Islet precursor cell (in vitro differentiated cells): ENCODE data around the gene SNX13.

Experiments used
- DNase-seq: peaks from one replicate; pipeline ENCODE4 v3.0.0-alpha.2; 2018

Gene SNX13, protein sequence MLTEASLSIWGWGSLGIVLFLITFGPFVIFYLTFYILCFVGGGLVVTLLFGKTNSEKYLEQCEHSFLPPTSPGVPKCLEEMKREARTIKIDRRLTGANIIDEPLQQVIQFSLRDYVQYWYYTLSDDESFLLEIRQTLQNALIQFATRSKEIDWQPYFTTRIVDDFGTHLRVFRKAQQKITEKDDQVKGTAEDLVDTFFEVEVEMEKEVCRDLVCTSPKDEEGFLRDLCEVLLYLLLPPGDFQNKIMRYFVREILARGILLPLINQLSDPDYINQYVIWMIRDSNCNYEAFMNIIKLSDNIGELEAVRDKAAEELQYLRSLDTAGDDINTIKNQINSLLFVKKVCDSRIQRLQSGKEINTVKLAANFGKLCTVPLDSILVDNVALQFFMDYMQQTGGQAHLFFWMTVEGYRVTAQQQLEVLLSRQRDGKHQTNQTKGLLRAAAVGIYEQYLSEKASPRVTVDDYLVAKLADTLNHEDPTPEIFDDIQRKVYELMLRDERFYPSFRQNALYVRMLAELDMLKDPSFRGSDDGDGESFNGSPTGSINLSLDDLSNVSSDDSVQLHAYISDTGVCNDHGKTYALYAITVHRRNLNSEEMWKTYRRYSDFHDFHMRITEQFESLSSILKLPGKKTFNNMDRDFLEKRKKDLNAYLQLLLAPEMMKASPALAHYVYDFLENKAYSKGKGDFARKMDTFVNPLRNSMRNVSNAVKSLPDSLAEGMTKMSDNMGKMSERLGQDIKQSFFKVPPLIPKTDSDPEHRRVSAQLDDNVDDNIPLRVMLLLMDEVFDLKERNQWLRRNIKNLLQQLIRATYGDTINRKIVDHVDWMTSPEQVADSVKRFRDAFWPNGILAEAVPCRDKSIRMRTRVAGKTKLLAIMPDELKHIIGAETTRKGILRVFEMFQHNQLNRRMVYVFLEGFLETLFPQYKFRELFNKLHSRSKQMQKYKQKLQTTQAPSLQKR

DNA sequence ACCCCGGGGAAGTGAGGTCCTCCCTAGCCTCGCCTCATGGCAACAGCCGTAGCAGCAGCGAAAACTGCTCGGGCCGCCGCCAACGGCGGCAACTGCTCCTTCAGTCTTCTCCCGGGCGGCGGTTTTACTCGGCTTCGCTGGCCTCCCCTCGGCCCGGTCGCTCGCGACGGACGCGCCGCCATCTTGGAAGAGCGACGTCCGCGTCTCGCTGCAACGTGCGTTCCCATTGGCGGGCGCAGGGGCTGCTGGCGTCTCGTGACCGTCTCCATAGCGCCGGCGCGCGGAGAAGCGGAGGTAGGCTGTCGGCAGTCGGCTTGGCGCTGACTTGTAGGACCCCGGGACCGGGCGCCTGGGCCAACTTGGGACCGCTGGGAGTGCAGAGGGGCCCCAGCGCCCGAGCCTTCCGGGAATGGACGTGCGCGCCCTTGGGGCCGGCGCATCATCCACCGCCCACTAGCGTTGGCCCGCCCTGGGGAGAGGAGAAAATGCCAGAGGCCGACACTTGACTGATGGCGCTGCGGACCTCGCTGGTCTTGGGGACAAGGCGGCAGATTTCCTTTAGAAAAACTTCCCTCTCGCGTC lies at the start of gene SNX13:
SNX13 (minus strand) TSS at position 193 of the 582 bp plus-strand sequence. CDS start 199 bp downstream, outside the sequence.
- DNase-seq, result peak; percentile 97

DNA sequence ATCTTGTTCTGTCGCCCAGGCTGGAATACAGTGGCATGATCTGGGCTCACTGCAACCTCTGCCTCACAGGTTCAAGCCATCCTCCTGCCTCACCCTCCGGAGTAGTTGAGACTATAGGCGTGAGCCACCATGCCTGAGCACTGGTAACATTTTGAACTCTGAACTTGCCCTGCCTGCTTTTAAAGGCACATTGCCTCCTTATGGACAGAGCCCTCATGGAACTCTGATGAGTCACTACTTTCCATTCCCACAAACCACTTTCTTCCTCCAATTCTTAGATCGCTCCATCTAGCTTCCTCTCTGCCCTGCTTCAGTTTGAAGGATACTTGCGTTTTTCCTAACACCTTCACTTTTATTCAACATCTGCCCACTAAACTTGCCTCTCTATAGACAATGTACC lies 49.3 kb upstream of the SNX13 start:
- DNase-seq, result peak; percentile 58

DNA sequence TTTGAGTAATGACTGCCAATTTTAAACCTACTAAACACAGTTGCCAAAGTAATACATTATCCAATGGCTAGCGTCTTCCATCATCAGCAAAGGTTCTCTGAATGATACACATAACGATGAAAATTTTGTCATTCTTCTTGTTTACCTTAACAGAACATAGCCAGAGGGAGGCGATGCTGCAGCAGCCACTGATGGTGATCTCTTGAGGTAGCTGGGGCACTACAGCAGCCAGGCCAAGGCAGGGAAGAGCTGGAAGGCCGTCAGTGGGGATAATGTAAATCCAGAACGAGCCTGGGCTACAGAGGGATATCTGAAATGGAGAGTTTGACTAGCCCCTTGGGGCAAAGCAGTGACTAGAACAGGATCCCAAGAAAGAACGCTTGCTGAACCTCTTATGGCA lies 48.6 kb upstream of the SNX13 start:
- DNase-seq, result no peak

DNA sequence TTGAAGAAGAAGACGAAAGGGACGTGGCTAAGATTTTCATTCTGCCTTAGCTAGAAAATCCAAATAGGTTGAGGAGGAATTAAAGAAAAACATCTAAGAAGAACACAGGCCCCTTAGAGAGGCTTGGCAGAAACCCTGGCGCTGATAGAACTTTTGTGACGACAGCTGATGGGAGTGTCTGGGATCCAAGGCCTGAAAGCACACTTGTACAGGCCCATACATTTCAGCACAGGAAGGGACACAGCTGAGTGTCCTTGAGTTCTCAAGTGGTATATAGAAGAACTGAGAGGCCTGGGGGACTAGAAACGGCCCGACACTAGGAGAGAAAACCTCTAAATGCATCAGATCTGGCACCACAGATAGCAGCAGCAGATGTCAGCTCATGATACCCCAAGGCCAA lies 47.8 kb upstream of the SNX13 start:
- DNase-seq, result no peak

DNA sequence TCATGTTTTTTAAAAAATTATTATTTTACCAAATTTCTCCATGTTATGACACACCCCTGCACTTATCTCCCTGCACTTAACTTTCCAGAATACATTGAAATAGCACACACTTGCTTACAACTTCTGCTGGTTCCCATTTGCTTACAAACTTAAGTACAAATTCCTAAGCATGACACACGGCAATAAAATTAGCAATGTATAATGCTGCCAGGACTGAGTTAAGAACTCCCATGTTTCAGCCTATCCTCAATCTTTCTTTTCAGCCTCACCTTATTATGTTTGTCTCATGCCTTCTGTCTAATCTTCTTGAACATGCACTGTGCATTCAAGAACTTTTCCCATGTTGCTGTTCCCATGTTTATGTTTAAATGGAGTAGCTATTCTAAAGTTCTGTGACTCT lies 46.6 kb upstream of the SNX13 start:
- DNase-seq, result no peak

DNA sequence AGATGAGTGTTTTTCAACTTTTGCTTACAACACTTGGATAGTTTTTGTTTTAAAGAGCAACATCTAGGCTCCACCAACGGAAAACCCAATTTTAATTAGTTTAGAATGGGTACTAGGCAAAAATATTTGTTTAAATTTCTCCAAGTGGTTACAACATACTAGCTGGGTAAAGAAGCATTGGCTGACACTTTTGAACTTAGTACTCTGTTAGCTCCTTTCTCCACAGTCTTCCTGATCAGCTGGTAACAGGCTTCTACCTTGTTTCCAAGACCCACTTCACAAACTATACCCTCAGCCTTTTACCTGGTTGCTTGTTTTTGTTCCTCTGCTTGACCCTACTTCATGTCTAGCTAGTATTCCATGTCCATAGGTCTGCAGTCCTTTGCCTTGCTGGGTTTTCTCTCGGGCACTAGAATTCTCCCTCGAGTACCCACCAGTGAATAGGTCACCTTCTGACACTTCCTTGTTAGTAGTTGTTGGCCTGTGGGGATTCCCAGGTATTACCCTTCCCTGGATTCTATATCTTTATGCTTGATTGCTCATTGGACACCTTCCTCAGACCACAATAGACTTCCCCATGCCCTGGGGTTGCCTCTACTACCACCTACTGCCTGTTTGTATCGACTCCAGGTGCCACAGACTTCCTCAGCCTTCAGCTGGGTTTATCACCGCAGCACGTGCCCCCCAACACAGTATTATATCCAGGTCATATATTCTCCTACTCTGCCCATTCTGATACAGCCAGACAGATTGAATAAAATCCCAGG lies 45.4 kb upstream of the SNX13 start:
- DNase-seq, result no peak

DNA sequence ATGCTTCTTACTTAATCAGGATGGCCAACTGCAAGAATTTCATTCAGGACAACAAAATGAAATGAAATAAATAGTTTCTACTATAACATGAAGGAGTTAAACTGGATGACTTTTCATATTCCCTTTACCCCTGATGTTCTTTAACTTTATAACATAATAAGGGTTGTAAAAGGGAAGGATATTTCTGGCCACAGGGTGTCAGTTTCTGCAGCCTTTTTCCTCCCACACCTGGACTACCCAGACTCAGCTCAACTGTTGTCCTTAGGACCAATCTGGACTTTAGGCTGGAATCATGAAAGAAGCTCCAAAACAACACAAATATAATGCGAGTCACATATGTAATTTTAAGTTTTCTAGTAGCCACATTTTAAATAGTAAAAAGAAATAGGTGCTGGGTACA lies 44.0 kb upstream of the SNX13 start:
- DNase-seq, result no peak

DNA sequence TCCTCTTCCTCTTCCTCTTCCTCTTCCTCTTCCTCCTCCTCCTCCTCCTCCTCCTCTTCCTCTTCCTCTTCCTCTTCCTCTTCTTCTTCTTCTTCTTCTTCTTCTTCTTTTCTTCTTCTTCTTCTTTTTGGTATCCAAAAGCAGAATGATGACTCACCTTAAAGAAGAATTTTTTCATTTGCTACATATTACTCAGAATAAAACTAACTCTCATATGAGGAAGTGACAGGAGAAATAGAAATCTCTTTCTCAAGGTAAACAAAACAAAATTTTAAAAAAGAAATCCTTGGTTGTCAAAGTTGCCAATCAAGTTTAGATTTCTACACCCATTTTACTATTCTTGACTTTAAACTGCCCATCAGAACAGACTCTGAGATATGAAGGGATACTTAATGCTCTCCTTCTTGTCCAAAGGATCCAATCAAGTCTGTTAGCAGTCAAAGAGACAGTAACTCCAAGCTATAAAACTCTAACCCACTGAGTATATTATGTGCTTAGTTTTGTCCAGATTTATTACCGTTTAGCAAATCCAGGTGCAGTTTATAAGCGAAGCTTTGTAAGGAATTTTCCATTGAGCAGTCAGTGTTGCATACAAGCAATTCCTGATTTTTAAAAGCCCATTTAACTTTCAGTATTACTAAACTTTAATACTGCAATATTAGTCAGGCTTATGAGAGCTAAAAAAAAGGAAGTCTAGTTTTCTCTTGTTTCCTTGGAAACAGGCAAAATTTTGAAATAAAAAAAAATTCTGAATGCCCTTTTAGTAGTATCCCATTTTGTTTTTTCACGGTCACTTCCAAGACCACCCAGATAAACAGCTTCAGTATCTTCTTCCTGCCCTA lies 43.1 kb upstream of the SNX13 start:
- no peak for DNase-seq

DNA sequence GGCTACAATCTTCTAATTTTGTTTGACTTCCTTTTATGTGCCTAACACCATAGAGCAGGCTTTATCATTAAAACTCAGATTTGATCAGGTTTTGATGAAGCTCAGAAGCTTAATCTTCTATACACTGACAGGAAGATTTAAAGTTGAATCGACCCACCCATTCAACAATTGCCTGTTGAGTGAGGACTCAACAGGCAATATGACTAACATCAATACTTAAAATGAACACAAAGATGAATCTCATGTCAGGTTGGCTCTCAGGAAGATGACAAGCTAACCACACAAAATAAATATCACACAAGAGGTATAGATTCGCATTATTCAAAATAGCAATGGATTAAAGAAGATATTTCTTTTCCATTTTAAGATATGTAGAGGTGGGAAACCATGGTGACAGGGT lies 36.7 kb upstream of the SNX13 start:
- DNase-seq, result no peak

DNA sequence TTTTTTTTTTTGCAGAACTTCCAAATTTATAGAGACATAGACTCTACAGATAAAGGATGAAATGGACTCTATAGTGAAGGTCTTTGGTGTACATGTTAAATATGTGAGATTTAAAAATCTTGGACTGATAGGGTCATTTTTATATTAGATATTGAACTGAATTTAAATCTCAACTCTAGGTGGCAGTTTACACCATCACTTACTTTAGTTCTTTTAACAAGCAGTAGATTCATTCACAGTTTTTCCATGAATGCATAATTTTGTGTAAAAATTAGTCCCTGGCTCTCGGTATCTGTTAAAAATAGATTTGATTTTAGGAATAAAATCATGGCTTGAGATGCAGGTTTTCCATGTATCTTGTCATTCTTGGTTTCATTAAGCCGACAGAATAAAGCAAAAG lies 31.1 kb upstream of the SNX13 start:
- no peak for DNase-seq

DNA sequence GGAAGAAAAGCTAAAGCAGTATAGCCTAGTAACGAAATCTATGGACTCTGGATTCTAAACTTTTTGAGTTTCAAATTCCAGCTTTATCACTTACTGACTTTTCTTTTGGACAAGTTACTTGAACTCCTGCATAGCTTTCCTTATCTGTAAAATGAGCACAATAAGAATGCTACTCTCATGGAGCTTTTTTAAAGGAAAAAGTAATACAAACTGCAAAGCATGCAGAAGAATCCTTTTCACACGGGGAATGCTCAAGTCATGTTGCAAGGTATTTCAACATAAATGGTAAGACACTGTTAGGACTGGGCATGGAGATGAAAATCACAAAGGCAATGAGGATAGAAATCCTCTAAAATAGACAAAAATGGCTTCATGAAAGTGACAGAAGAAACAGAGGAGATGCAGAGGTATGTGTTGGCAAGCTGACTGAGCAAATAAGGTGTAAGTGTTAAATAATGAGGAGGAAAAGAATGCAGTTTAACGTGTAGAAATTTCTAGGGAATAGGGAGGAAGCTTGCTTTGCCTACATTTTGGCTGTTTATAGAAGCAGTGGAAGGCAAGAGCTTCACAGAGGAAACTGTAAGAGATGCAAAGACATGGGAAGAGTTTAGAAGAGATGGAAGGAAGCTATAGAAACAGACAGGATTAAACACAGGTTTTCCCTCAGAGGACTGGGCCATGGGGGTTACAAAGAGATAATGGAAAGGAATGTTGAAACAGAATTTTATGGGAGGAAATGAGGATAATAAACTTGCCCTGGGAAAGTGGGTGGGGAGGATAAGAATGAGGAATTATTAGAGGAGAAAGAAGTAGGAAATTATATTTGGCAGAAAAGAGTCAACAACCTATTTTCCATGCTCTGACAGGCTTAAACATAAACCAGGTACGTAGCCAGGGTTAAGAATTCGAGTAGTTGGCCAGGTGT lies 28.8 kb upstream of the SNX13 start:
- no peak for DNase-seq

DNA sequence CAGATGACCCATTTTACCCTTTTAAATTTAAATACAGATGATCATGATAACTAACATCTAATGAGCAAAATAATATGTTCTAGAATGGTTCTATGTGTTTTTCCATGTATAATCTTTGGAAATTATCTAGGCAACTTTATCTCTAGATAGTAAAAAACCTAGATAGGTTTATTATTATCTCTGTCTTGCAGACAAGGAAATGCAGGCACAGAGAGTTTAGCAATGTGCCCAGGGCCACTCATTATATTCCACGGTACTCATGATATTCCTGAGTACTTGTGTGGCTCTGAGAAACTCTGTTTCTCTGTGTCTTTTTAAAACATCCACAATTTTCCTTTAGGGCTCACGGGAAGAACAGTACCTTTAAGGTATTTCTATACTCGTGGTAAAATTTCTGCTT lies 26.4 kb upstream of the SNX13 start:
- DNase-seq, result no peak

DNA sequence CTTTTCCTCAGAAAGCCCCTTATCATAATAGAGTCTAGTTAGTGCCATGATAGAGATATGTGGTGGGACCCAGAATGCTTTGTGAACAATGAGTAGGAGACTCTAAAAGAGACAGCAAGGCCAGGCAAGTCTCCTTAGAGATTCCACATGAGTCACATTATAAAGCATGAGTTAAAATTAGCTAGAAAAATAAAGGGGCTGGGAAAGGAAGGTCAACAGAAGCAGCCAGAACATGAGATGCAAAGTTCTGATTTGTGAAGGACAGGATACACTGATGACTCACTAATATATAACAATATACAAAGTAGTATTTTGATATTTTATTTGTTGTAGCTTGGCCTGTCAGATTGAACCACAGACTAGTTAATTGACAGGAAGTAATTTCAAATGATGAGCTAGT lies 25.3 kb upstream of the SNX13 start:
- DNase-seq, result no peak

DNA sequence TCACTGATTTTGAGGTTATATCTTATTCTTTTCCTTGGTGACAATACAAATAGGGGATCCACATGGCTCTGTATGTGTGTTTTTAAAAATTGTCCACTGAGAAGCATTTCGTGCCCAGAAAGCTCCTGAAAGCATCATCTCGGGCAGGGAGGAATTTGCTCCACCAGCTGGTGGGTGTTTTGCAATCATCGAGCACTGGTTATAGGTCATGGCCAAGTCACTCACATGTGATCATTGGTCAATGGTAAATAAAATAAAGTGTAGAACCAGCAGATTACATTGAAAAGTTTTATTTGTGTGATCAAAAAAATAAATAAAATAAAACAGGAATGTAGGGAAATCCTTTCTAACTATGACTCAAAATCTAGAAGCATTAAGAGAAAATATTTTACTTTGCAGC lies 23.0 kb upstream of the SNX13 start:
- DNase-seq, result no peak

DNA sequence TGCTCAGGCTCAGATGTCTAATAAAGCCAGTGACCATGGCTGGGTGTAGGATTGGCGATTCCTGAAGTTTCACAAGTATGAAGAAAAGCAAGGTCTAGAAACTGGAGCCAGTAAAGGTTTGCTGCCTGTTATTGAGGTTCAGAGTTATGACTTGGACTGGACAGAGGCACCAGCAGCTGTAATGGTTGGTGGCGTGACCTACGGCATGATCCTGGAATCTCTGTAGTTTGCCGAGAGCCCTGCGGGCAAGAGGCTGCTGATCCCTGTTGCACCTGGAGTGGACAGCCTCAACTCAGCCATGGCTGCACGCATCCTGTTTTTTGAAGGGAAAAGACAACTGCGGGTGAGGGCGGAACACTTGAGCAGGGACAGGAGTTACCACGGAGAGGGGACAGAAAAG lies 22.4 kb upstream of the SNX13 start:
- no peak for DNase-seq

DNA sequence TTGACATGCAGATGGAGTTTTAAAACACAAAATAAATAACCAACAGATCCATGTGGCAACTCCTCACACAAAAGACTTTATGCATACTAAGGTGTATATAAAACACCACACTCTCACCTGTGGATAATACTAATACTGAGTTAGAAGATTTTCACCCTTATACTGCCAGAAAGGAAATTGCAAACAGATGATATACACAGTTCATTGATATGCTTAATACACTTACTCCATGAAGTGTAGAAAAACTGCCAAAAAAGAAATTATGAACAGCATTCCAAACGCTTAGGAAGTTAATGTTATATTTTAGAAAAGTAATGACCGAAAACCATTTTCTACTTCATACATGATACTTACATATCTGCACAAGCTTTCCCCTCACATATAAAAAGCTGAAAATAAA lies 17.6 kb upstream of the SNX13 start:
- no peak for DNase-seq

DNA sequence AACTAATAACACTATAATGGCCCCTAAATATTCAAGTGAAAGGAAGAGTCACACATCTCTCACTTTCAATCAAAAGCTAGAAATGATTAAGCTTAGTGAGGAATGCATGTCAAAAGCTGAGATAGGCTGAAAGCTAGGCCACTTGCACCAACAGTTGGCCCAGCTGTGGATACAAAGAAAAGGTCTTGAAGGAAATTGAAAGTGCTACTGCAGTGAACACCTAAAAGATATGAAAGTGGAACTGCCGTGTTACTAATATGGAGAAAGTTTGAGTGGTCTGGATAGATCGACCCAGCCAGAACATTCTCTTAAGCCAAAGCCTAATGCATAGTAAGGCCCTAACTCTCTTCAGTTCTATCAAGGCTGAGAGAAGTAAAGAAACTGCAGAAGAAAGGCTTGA lies 12.1 kb upstream of the SNX13 start:
- DNase-seq, result no peak

DNA sequence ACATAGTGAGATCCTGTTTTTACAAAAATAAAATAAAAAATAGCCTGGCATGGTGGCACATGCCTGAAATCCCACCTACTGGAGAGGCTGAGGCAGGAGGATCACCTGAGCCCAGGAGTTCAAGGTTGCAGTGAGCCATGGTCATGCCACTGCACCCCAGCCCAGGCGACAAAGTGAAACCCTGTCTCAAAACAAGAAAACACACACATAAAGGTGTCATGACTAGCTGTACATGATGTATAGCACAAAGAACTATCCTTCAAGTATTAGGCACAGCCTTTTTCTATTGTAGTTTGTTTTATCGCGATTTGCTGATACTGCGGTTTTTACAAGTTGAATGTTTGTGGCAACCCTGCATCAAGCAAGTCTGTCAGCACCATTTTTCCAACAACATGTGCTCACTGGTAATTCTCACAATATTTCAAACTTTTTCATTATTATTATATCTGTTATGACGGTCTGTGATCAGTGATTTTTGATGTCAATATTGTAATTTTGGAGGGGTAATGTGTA lies 11.5 kb upstream of the SNX13 start:
- no peak for DNase-seq

DNA sequence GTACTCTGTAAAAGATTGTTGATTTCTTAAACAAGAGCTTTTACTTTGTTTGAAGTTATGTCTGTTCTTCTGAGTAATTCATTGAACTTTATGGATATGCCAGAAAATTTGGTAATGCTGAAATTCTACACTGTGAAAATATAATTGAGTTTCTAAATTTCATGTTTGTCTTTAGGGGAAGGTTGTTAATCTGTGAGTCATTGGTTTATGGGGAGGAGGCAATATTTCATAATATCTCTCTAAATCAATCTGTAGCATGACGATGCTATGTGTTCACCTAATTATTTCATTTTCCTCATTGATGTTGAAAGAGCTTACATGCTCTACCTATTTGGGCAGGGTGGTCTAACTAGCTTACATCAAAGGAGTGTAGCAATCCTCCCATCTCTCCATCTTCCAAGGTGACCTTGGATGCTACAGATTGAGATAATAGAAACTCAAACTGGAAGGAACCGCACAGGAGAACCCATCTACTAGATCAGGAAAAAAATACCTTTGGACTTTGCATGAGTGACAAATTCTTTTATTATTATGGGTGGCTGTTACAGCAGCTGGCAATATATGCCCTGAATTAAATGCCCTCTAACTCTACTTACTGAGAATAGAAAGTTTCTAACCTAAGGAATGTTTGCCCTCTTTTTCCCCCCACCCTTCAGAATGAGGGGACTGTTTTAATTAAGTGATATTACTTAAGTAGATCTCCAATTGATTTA lies 8.4 kb upstream of the SNX13 start:
- DNase-seq, result no peak

DNA sequence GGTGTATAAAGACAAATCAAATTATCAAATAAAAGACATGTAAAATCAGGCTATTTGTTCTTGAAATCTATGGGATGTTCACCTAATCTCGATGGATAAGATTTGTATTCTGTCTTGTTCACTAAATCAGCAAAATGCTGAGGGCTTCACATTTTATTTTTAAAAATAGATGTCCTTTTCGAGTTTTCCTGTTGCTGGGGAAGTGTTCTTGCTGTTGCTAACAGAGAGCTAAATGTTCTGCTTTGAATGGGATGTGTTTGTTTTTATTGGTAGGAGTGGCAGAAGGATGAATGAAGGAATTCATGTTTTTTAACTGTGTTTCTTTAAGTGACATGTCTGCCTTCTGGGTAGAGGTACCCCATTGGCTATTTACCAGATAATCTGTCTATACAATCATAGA lies 7.3 kb upstream of the SNX13 start:
- no peak for DNase-seq
